Memory B cell (primary cell): ENCODE results near the gene CXCL12.

ENCODE experiments used
- ATAC-seq: fragments of 150-1000 bp; cut with Tn5 transposase; 2 replicates; pipeline ENCODE4 v1.10.0; 2021; ENCODE audit warnings: low read depth, mild to moderate bottlenecking, moderate library complexity
- DNase-seq, 2 donors: peaks; one replicate each; pipeline ENCODE4 v3.0.0; 2022; ENCODE audit warnings: low spot score in 2 of 2
- H3K27ac Mint-ChIP-seq: one replicate; pipeline ENCODE4 v1.8.0; 2022; ENCODE audit warnings: mild to moderate bottlenecking, moderate library complexity, mixed read lengths
- H3K27me3 Mint-ChIP-seq: one replicate; pipeline ENCODE4 v1.8.0; 2022; ENCODE audit warnings: mixed read lengths
- H3K36me3 Mint-ChIP-seq: one replicate; pipeline ENCODE4 v1.8.0; 2022; ENCODE audit warnings: mild to moderate bottlenecking, mixed read lengths
- H3K4me1 Mint-ChIP-seq: one replicate; pipeline ENCODE4 v1.8.0; 2022; ENCODE audit warnings: mixed read lengths
- H3K4me3 Mint-ChIP-seq: one replicate; pipeline ENCODE4 v1.8.0; 2022; ENCODE audit warnings: mild to moderate bottlenecking, moderate library complexity, mixed read lengths
- H3K9me3 Mint-ChIP-seq: one replicate; pipeline ENCODE4 v1.8.0; 2022; ENCODE audit warnings: mixed read lengths

CXCL12 gene

DNA sequence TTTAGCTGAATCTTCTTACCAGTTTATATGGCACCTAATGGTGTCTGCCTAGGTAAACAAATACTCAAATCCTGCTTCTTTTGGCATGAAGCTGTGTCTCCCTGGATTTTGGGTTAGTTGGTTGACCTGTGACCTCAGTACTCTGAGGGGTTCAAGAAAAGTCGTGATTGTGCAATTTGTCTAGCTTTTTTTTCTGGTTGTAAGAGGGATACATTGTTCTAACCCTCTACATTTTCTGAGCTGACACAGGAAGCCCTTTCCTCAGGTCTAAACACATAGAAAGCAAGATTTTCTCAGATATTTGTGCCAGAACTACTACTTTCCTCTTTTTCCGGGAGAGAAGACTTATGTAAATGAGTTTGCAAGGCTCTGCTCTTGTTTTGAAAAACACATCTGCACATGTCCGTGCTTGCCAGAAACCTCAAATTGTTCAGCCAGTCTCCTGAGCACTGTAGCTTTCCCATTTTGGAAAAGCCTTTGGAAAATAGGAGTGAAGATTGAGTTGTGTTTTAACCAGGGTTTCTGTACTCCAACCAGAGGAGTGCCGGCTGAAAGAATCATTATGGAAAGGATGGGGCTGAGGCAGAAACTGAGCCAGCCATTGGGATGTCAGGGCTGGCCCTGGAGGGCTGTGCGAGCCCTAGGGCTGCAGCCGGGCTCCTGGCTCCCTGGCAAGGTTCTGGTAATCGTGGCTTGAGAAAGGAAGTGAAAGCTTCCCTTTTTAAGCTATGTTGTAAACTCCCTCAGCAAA lies 31.3 kb upstream of the CXCL12 start:
- Mint-ChIP-seq H3K9me3 (peaks cover 6% of the 10 kb centered on the region), H3K27me3 (peaks cover 5% of the 10 kb centered on the region), H3K4me3 (no peak overlapping the region), H3K36me3 (no peaks in the 10 kb centered on the region), H3K27ac (no peak overlapping the region), H3K4me1 (no peaks in the 10 kb centered on the region)
- ATAC-seq = no peak
- no peak for DNase-seq

DNA sequence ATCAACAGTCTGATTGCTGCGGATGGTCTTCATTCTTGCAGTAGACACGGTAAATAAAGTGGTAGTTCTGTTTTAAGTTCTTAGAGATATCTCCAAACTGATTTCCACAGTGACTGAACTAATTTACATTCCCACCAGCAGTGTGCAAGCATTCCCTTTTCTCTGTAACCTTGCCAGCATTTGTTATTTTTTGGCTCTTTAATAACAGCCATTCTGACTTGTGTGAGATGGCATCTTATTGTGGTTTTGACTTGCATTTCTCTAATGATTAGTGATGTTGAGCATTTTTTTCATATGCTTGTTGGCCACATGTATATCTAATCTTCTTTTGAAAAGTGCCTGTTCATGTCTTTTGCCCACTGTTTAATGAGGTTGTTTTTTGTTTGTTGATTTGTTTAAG lies 30.2 kb upstream of the CXCL12 start:
- Mint-ChIP-seq H3K36me3 (no peaks in the 10 kb centered on the region), H3K4me3 (no peak overlapping the region), H3K4me1 (no peaks in the 10 kb centered on the region), H3K9me3 (peaks cover 8% of the 10 kb centered on the region), H3K27ac (no peak overlapping the region), H3K27me3 (peaks cover 7% of the 10 kb centered on the region)
- DNase-seq = no peak
- ATAC-seq = no peak

DNA sequence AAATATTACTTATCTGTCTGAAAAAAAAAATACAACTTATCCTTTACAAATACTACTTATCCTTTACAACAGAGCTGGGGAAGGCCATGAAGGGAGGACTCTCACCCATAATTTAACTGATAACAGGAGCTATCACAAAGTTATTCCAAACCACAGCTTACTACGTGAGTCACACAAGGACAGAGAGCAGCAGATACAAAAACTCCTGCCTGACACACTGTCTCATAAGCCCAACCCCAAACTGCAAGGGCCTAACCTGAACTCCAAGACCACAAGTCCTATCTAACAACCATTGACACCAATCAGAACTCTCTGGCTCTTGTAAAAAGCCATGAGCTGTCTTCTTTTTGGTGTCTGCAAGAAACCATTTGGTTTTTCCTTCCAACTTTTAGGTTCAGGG lies 28.5 kb upstream of the CXCL12 start:
- ATAC-seq = no peak
- DNase-seq = no peak
- peaks cover 8% of the 10 kb centered on the region for H3K9me3 Mint-ChIP-seq
- no peaks in the 10 kb centered on the region for H3K4me1 Mint-ChIP-seq
- no peaks in the 10 kb centered on the region for H3K36me3 Mint-ChIP-seq
- H3K27me3 Mint-ChIP-seq = peaks cover 7% of the 10 kb centered on the region
- no peak overlapping the region for H3K4me3 Mint-ChIP-seq
- H3K27ac Mint-ChIP-seq = no peak overlapping the region

DNA sequence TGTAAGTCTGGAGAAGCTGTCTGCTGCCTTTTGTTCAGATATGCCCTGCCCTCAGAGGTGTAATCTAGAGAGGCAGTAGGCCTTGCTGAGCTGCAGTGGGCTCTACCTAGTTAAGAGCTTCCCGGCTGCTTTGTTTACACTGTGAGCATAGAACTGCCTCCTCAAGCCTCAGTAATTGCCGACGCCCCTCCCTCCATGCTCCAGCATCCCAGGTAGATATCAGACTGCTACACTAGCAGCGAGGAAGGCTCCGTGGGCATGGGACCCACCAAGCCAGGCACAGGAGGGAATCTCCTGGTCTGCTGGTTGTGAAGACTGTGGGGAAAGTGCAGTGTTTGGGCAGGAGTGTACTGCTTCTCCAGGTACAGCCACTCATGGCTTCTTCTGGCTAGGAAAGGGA lies 26.4 kb upstream of the CXCL12 start:
- Mint-ChIP-seq H3K27me3 (peaks cover 1% of the 10 kb centered on the region), H3K36me3 (no peaks in the 10 kb centered on the region), H3K4me3 (no peak overlapping the region), H3K9me3 (peaks cover 3% of the 10 kb centered on the region), H3K4me1 (no peaks in the 10 kb centered on the region), H3K27ac (no peak overlapping the region)
- ATAC-seq = no peak
- no peak for DNase-seq

GRCh38 chr10:44404741-44405437 lies 20.0 kb upstream of the CXCL12 start:
- no peak overlapping the region for H3K27ac Mint-ChIP-seq
- no peaks in the 10 kb centered on the region for H3K27me3 Mint-ChIP-seq
- ATAC-seq (no peak), DNase-seq (no peak)
- H3K4me1 Mint-ChIP-seq = peaks cover 2% of the 10 kb centered on the region
- no peak overlapping the region for H3K4me3 Mint-ChIP-seq
- no peaks in the 10 kb centered on the region for H3K36me3 Mint-ChIP-seq
- H3K9me3 Mint-ChIP-seq = peaks cover 6% of the 10 kb centered on the region

DNA sequence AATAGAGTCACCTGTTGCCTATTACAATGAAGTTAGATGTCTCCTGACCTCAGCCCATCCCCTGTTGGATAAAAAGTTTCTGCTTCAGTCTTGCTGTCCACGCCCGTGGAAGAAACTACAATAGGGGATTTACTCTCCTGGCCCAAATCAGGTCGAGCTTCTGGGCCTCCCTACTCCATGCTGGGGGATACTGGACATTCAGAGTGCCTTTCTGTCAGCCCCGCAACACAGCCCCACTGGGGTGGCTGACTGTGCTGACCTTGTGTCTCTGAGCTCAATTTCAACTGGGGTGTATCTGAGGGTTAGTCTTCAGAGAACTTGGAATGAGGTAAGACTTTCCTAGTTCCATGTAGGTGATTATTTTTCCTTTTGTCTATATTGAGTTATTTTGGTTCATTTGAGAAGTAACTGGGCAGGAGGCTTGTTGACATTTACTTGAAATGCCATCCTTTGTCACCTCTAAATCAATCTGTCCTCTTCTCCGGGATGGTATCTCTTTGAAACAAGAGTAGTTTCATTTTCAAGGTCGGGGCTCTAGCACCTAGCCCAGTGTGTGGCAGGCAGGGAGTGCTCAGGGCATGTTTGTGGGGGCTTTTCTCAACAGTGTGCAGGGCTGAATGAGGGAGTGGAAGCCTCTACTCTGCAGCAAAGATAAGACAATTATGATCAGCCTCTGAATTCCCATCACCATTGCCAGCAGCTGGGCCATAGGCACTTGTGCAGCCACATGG lies 17.7 kb upstream of the CXCL12 start:
- Mint-ChIP-seq H3K36me3 (no peaks in the 10 kb centered on the region), H3K27me3 (no peaks in the 10 kb centered on the region), H3K4me1 (peaks cover 2% of the 10 kb centered on the region), H3K4me3 (no peak overlapping the region), H3K9me3 (peaks cover 6% of the 10 kb centered on the region), H3K27ac (no peak overlapping the region)
- ATAC-seq (no peak), DNase-seq (no peak)

DNA sequence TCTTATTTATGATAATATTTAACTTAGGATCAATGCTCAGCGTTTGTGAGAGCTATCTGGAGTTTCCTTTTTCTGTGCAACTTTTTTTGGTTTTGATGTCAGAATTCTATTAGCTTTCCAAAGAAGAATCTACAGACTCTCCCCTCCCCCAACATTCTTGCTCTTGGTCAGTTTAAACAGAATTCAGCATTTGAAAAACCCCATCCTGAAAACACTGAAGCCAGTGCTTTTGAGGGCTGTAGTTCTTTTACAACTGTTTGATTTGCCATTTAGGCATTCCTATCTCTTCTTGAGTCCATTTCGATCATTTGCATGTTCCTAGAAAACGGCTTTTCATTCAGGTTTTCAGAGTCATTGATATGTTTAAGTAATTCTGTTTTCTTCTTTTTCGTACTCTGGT lies 15.6 kb upstream of the CXCL12 start:
- Mint-ChIP-seq H3K9me3 (peaks cover 7% of the 10 kb centered on the region), H3K4me1 (peaks cover 2% of the 10 kb centered on the region), H3K27me3 (peaks cover 2% of the 10 kb centered on the region), H3K27ac (no peak overlapping the region), H3K4me3 (no peak overlapping the region), H3K36me3 (no peaks in the 10 kb centered on the region)
- ATAC-seq = no peak
- DNase-seq = no peak

GRCh38 chr10:44399659-44400451 lies 15.0 kb upstream of the CXCL12 start:
- H3K27me3 Mint-ChIP-seq = peaks cover 2% of the 10 kb centered on the region
- peaks cover 6% of the 10 kb centered on the region for H3K9me3 Mint-ChIP-seq
- no peaks in the 10 kb centered on the region for H3K36me3 Mint-ChIP-seq
- ATAC-seq (no peak), DNase-seq (no peak)
- no peak overlapping the region for H3K4me3 Mint-ChIP-seq
- H3K27ac Mint-ChIP-seq = no peak overlapping the region
- peaks cover 2% of the 10 kb centered on the region for H3K4me1 Mint-ChIP-seq

DNA sequence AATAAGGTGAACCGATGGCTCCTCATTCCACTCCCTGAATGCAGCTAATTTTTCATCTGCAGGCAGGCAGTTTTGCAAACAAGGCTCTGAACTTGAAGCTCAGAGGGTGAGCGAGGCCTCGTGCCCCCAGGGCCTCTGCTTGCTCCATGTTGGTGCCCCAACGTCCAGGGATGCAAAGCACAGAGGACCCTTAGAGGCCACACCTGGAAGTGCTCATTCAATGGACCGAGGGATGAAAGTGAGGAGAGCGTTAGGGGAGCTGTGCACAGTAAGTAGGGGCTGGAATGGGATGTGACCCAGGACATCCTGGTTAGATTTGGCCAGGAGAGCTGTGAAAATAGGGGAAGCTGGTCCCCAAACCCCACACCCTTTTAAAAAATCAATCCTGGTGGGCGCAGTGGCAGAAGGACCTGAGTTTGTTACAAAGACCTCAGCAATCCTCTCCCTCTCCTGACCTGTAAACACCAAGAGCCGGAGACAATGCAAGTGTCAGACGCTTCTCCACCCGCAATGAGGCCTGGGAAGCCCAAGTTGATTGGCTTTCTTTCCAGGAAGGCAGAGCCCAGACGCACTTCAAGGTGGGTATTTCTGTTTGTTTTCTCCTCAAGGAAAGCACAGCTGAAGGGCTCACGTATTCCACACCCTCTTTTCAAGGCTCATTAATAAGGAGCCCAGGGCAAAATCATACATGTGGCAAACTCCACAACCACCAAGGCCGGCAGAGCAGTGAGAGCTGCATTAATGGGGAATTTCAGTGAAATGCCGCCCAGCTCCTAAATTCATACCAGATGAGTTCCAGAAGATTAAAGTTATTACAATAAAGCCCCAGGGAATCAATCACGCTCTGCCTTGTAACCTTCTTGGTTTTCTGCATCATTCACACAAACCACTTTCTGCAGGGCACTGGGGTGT lies 14.1 kb upstream of the CXCL12 start:
- Mint-ChIP-seq H3K9me3 (peaks cover 6% of the 10 kb centered on the region), H3K36me3 (no peaks in the 10 kb centered on the region), H3K27me3 (peaks cover 2% of the 10 kb centered on the region), H3K4me3 (no peak overlapping the region), H3K27ac (no peak overlapping the region), H3K4me1 (peaks cover 2% of the 10 kb centered on the region)
- DNase-seq (no peak), ATAC-seq (no peak)

DNA sequence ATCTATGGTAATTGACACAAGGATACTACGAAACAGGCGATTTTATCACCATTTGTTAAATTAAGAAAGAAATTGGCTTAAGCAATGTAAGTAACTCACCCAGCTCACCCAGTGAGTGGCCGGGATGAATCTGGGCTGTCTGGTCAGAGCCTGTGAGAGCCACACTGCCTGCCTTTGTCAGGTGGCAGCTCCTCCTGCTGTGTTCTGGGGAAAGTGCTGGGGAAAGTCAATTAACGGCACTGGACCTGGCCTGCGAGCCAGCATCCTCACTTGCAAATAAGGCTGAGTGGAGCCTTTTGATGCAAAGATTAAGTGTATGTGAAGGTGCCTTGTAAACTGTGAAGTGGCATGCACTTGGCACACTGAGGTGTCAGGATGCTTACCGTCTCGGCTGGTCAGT lies 13.4 kb upstream of the CXCL12 start:
- no peak for ATAC-seq
- Mint-ChIP-seq H3K27me3 (peaks cover 2% of the 10 kb centered on the region), H3K36me3 (no peaks in the 10 kb centered on the region), H3K4me1 (peaks cover 2% of the 10 kb centered on the region), H3K9me3 (peaks cover 6% of the 10 kb centered on the region), H3K4me3 (no peak overlapping the region), H3K27ac (no peak overlapping the region)
- DNase-seq = no peak

GRCh38 chr10:44397476-44398225 lies 12.8 kb upstream of the CXCL12 start:
- H3K36me3 Mint-ChIP-seq = no peaks in the 10 kb centered on the region
- no peak overlapping the region for H3K27ac Mint-ChIP-seq
- H3K4me1 Mint-ChIP-seq = peaks cover 2% of the 10 kb centered on the region
- peaks cover 6% of the 10 kb centered on the region for H3K9me3 Mint-ChIP-seq
- H3K27me3 Mint-ChIP-seq = peaks cover 2% of the 10 kb centered on the region
- DNase-seq = no peak
- no peak overlapping the region for H3K4me3 Mint-ChIP-seq
- ATAC-seq = no peak

GRCh38 chr10:44396671-44397191 lies 11.8 kb upstream of the CXCL12 start:
- DNase-seq (no peak), ATAC-seq (no peak)
- Mint-ChIP-seq H3K27ac (no peak overlapping the region), H3K4me3 (no peak overlapping the region), H3K36me3 (no peaks in the 10 kb centered on the region), H3K9me3 (peaks cover 10% of the 10 kb centered on the region), H3K27me3 (peaks cover 7% of the 10 kb centered on the region), H3K4me1 (peaks cover 2% of the 10 kb centered on the region)
